Progenitor cell of endocrine pancreas (in vitro differentiated cells): ENCODE results near the gene FBXL7. TPM values are rescaled to one million over a fixed set of nuclear protein-coding genes. Genes with fewer than 3 reads are reported as not detected.
A peak's percentile ranks its signal among the peaks of the same experiment; 100 is the strongest.

Experiments used
- DNase-seq: peaks from one replicate; pipeline ENCODE4 v3.0.0; 2021; ENCODE audit warnings: low spot score; ENCODE audit not compliant: unreplicated experiment
- H3K27ac Mint-ChIP-seq: 2 replicates; pipeline ENCODE4 v1.8.0; 2021; ENCODE audit warnings: mild to moderate bottlenecking, moderate library complexity, mixed read lengths
- H3K27me3 Mint-ChIP-seq: 2 replicates; pipeline ENCODE4 v1.8.0; 2021; ENCODE audit warnings: mixed read lengths
- H3K36me3 Mint-ChIP-seq: 2 replicates; pipeline ENCODE4 v1.8.0; 2022; ENCODE audit warnings: mixed read lengths; ENCODE audit not compliant: insufficient read depth
- H3K4me1 Mint-ChIP-seq: 2 replicates; pipeline ENCODE4 v1.8.0; 2021; ENCODE audit warnings: low read depth, mixed read lengths
- H3K4me3 Mint-ChIP-seq: 2 replicates; pipeline ENCODE4 v1.8.0; 2021; ENCODE audit warnings: low read depth, mild to moderate bottlenecking, moderate library complexity, mixed read lengths
- H3K9me3 Mint-ChIP-seq: 2 replicates; pipeline ENCODE4 v1.8.0; 2021; ENCODE audit warnings: low read depth, mixed read lengths
- CTCF ChIP-seq: fragments of 200-600 bp; sonication (generic); IDR thresholded peaks from one replicate; pipeline ENCODE4 v1.5.0; 2021; ENCODE audit warnings: antibody characterized with exemption, mild to moderate bottlenecking; ENCODE audit not compliant: unreplicated experiment
- long read RNA-seq: library from polyadenylated mRNA; unstranded; transcript quantifications from one replicate; pipeline ENCODE4 v2.0.0, GENCODE V29; 2020
- total RNA-seq: library from RNA; stranded (reverse); gene quantifications from 2 replicates; pipeline ENCODE4 v1.2.1, GENCODE V29; 2021

FBXL7 gene
- total RNA-seq, result 14.8 and 15.4 TPM in 2 replicates
- long read RNA-seq, partial matches to known transcripts, result 0 of 13 reads
- long read RNA-seq, other reads (novel, unspliced or antisense), result 13 of 13 reads

DNA sequence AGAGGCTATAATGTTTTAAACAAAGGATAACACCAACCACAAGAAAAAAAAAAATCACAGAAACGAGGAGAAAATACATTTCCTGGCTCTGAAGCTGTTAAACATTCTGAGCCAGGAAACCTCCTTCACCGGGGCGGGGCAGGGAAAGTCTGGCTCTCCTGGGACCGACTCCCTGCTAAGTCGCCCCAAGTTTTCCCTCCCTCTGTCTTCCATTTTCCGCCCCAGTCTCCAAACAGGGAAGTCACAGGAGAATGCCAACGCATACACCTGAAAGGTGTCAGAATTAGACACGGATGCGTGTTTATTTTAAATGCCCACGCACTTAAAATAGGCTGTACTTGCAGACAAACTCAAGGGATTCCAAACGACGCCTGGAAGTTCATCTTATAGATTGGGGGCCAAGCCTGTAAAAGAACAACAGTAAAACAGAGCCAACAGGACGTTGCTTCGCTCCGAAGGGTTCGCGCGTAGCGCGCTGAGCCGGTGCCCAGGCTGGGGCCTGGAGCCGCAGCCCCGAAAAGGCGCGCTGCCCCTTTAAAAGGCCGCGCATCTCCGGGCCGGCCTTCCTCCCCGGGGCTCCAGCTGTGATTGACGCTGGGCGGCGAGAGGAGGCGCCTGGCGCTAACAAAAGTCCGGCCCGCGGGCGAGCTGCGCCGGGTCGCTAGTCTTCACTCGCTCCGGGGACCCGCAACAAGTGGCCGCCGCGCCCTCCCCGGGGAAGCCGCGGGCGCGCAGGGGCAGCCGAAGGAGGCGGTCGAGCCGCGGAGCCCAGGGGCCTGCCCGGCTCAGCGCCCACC, at the start of gene FBXL7:
Gene FBXL7, plus strand, starts transcription at position 653 of the 797 bp plus-strand sequence.
- TF ChIP-seq CTCF, result no peak
- Mint-ChIP-seq H3K27me3 (peaks cover 41% of the 10 kb centered on the region), H3K4me3 (peak within 1 kb of the TSS; percentile 81), H3K27ac (peak within 1 kb of the TSS; percentile 87), H3K4me1 (peaks cover 23% of the 10 kb centered on the region), H3K36me3 (no peaks in the 10 kb centered on the region), H3K9me3 (no peaks in the 10 kb centered on the region)
- DNase-seq, result peak; percentile 66

DNA sequence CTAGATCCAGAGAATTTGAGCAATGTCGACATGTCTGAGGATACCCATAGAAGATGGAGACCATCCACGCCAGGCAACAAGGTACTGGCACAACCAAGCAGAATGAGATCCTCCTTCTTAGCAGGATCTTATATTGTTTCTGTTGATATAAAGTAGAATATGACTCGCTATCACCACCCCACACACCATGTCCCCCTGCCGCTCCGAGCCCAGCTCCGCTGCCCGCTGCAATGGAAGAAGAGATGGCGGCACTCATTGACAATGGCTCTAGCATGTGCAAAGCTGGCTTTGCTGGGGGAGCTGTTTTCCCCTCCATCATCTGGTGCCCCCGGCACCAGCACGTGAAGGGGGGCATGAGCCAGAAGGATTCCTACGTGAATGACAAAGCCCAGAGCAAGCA, 49.5 kb upstream of the FBXL7 start:
- H3K9me3 Mint-ChIP-seq, result no peaks in the 10 kb centered on the region
- DNase-seq, result no peak
- H3K4me1 Mint-ChIP-seq, result no peaks in the 10 kb centered on the region
- H3K27me3 Mint-ChIP-seq, result no peaks in the 10 kb centered on the region
- no peak overlapping the region for H3K27ac Mint-ChIP-seq
- H3K4me3 Mint-ChIP-seq, result no peak overlapping the region
- no peaks in the 10 kb centered on the region for H3K36me3 Mint-ChIP-seq
- TF ChIP-seq CTCF, result no peak

- H3K4me3 Mint-ChIP-seq, result no peak overlapping the region
- peaks cover 2% of the 10 kb centered on the region for H3K36me3 Mint-ChIP-seq
- no peaks in the 10 kb centered on the region for H3K27me3 Mint-ChIP-seq
- no peak for TF ChIP-seq CTCF
- peaks cover 4% of the 10 kb centered on the region for H3K9me3 Mint-ChIP-seq
- DNase-seq, result no peak
- no peaks in the 10 kb centered on the region for H3K4me1 Mint-ChIP-seq
- no peak overlapping the region for H3K27ac Mint-ChIP-seq
Measured at GRCh38 chr5:15450949-15451348, 49.0 kb upstream of the FBXL7 start.

DNA sequence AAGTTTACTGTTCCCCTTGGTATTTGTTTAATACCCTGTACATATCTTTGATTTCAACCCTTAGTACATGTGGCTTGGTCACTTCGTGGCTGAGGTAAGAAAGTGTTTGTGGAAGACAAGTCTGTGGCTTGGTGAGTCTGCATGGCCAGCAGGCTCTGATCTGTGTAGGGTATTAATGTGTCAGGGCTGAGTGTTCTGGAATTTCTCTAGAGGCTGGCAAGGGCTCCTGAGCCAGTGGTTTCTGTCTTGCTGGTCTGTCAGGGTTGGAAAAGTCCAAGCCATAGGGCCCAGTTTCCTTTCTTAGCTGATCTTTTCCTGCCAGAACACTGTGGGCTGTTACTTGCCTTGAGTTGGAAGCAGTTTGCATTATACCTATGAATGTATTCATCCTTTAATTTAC, 48.0 kb upstream of the FBXL7 start:
- Mint-ChIP-seq H3K36me3 (peaks cover 3% of the 10 kb centered on the region), H3K9me3 (peaks cover 10% of the 10 kb centered on the region), H3K4me3 (no peak overlapping the region), H3K4me1 (no peaks in the 10 kb centered on the region), H3K27me3 (no peaks in the 10 kb centered on the region), H3K27ac (no peak overlapping the region)
- no peak for DNase-seq
- TF ChIP-seq CTCF, result no peak

GRCh38 chr5:15452781-15453180, 47.2 kb upstream of the FBXL7 start:
- Mint-ChIP-seq H3K4me1 (no peaks in the 10 kb centered on the region), H3K27ac (no peak overlapping the region), H3K27me3 (no peaks in the 10 kb centered on the region), H3K36me3 (peaks cover 3% of the 10 kb centered on the region), H3K9me3 (peaks cover 11% of the 10 kb centered on the region), H3K4me3 (no peak overlapping the region)
- DNase-seq, result no peak
- TF ChIP-seq CTCF, result no peak
